ENCODE results near the gene ALOX15B. TPM values are rescaled to one million over a fixed set of nuclear protein-coding genes. Genes with fewer than 3 reads are reported as not detected.

The ALOX15B gene
- total and polyA plus RNA-seq, 4 donors, result 0.16 to 1.0 (median 0.56) TPM

GRCh38 chr17:8087952-8088230 lies 49.0 kb downstream of the ALOX15B start:
- no peak overlapping the region for H3K27ac ChIP-seq (ENCODE audit: low read depth in 1 of 2, low read length in 2 of 2)
- H3K9ac ChIP-seq (ENCODE audit: low read depth in 1 of 2, low read length in 2 of 2), result no peak overlapping the region
- H3K4me1 ChIP-seq (ENCODE audit: control insufficient read depth in 4 of 4, insufficient read depth in 4 of 4, low read length in 3 of 4), result no peaks in the 10 kb centered on the region
- H3K9me3 ChIP-seq (ENCODE audit: control insufficient read depth in 4 of 4, low read length in 3 of 4), result no peaks in the 10 kb centered on the region
- TF ChIP-seq YY1 (IDR thresholded peaks at IDR 0.05), result no peak
- TF ChIP-seq HNF4G (IDR thresholded peaks at IDR 0.05), result no peak
- no peak for TF ChIP-seq RAD21 (IDR thresholded peaks at IDR 0.05)
- no peak for TF ChIP-seq RXRA (IDR thresholded peaks at IDR 0.05)
- no peak for TF ChIP-seq CTCF (IDR thresholded peaks at IDR 0.05; ENCODE audit: low read depth, low read length, missing input control)
- no peak for TF ChIP-seq REST (IDR thresholded peaks at IDR 0.05)
- no peak for TF ChIP-seq GABPA (IDR thresholded peaks at IDR 0.05 in 1 of 2, conservative IDR thresholded peaks at IDR 0.05 in 1 of 2)
- WGBS, result 63% methylated on average over 5 of the region's 5 CpGs
- DNase-seq (ENCODE audit: low spot score), result no peak
- H3K36me3 ChIP-seq (ENCODE audit: control insufficient read depth in 4 of 4, insufficient read depth in 3 of 4, low read depth in 1 of 4, low read length in 3 of 4), result no peaks in the 10 kb centered on the region
- H3K27me3 ChIP-seq (ENCODE audit: control insufficient read depth in 4 of 4, insufficient read depth in 4 of 4, low read length in 3 of 4), result peaks cover 0 to 11% (median 4%) of the 10 kb centered on the region in 4 donors
- no peak overlapping the region for H3K4me3 ChIP-seq (ENCODE audit: low read depth in 1 of 3, low read length in 3 of 3)

- Histone ChIP-seq H3K9me3 (ENCODE audit: control insufficient read depth in 4 of 4, low read length in 3 of 4) (no peaks in the 10 kb centered on the region), H3K4me3 (ENCODE audit: low read depth in 1 of 3, low read length in 3 of 3) (no peak overlapping the region), H3K27ac (ENCODE audit: low read depth in 1 of 2, low read length in 2 of 2) (no peak overlapping the region), H3K9ac (ENCODE audit: low read depth in 1 of 2, low read length in 2 of 2) (no peak overlapping the region), H3K27me3 (ENCODE audit: control insufficient read depth in 4 of 4, insufficient read depth in 4 of 4, low read length in 3 of 4) (peaks cover 0 to 14% (median 4%) of the 10 kb centered on the region in 4 donors), H3K36me3 (ENCODE audit: control insufficient read depth in 4 of 4, insufficient read depth in 3 of 4, low read depth in 1 of 4, low read length in 3 of 4) (no peaks in the 10 kb centered on the region), H3K4me1 (ENCODE audit: control insufficient read depth in 4 of 4, insufficient read depth in 4 of 4, low read length in 3 of 4) (no peaks in the 10 kb centered on the region)
- WGBS, result 65% methylated on average over 6 of the region's 6 CpGs
- TF ChIP-seq JUND (IDR thresholded peaks at IDR 0.05) (no peak), MAX (IDR thresholded peaks at IDR 0.05) (no peak), FOXA2 (IDR thresholded peaks at IDR 0.05) (no peak), HNF4A (conservative IDR thresholded peaks at IDR 0.05) (no peak), CTCF (IDR thresholded peaks at IDR 0.05; ENCODE audit: low read depth, low read length, missing input control) (no peak)
- DNase-seq (ENCODE audit: low spot score), result no peak
Measured at GRCh38 chr17:8089728-8090127, 50.9 kb downstream of the ALOX15B start.

All from liver (tissue), 9 donors.